ENCODE data around the gene TTLL1. TPM values are rescaled to one million over a fixed set of nuclear protein-coding genes. Genes with fewer than 3 reads are reported as not detected.

The TTLL1 gene
- total RNA-seq, 1 experiment from 2014 or later = 4.3 TPM

DNA sequence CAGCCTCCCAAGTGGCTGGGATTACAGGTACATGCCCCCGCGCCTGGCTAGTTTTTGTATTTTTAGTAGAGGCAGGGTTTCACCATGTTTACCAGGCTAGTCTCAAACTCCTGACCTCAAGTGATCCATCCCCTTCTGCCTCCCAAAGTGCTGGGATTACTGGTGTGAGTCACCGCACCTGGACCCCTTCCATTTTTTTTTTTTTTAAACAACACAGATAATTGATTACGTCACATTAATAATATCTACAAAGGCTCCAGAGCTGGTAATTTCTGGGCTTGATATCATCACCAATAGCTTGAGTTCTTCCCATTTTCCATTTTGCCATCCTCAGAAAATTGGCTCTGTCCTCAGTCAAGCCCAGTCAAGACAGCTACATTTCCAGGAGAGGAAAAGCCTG is 7.2 kb downstream of the TTLL1 start:
- ChIA-PET RAD21 (ENCODE audit: low non-redundant PET in 1 of 2, low total read pairs in 2 of 2, uncharacterized antibody in 2 of 2, unreplicated experiment in 2 of 2) (no interaction called here), POLR2A (no interaction called here), CTCF (no interaction called here)
- Histone ChIP-seq H3K4me3 (replicated peaks in 1 of 2; ENCODE audit: low read depth in 1 of 2, low read length in 2 of 2) (no peak overlapping the region), H3K4me2 (ENCODE audit: low read length) (no peak overlapping the region), H3K9me2 (ENCODE audit: insufficient read depth) (no peaks in the 10 kb centered on the region), H4K20me1 (ENCODE audit: insufficient read depth) (no peaks in the 10 kb centered on the region), H2AFZ (ENCODE audit: low read depth, low read length, poor library complexity, severe bottlenecking) (no peak overlapping the region), H3K27ac (ENCODE audit: low read depth, low read length) (no peak overlapping the region), H3K9ac (ENCODE audit: low read length) (no peak overlapping the region), H3K36me3 (ENCODE audit: control insufficient read depth in 1 of 2, insufficient read depth in 2 of 2, low read length in 2 of 2) (no peaks in the 10 kb centered on the region), H3K79me2 (ENCODE audit: insufficient read depth, low read length) (no peaks in the 10 kb centered on the region), H3K27me3 (ENCODE audit: insufficient read depth, low read length) (no peaks in the 10 kb centered on the region), H3K4me1 (ENCODE audit: control insufficient read depth in 1 of 2, insufficient read depth in 2 of 2, low read length in 2 of 2) (peaks cover 13 to 26% of the 10 kb centered on the region in 2 experiments), H3K9me3 (ENCODE audit: control insufficient read depth in 1 of 2, insufficient read depth in 1 of 2, low read depth in 1 of 2, low read length in 2 of 2) (no peaks in the 10 kb centered on the region)
- ATAC-seq = no peak
- DNase-seq (ENCODE audit: low read depth, low spot score) = no peak
- TF ChIP-seq RAD21 (IDR thresholded peaks at IDR 0.05; ENCODE audit: low read depth) = no peak
- TF ChIP-seq FOSL1 (IDR thresholded peaks at IDR 0.05; ENCODE audit: low read depth) = 0 out of 2 replicates have a peak, but pooled peaks have one; percentile 8
- TF ChIP-seq JUND (IDR thresholded peaks at IDR 0.05) = no peak
- TF ChIP-seq, protein P1, sequence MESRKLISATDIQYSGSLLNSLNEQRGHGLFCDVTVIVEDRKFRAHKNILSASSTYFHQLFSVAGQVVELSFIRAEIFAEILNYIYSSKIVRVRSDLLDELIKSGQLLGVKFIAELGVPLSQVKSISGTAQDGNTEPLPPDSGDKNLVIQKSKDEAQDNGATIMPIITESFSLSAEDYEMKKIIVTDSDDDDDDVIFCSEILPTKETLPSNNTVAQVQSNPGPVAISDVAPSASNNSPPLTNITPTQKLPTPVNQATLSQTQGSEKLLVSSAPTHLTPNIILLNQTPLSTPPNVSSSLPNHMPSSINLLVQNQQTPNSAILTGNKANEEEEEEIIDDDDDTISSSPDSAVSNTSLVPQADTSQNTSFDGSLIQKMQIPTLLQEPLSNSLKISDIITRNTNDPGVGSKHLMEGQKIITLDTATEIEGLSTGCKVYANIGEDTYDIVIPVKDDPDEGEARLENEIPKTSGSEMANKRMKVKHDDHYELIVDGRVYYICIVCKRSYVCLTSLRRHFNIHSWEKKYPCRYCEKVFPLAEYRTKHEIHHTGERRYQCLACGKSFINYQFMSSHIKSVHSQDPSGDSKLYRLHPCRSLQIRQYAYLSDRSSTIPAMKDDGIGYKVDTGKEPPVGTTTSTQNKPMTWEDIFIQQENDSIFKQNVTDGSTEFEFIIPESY (IDR thresholded peaks at IDR 0.05; ENCODE audit: extremely low read depth, insufficient replicate concordance, low read length) = no peak
- intact Hi-C loops (cut with micrococcal nuclease) = no loop called here
- BruUV-seq (replicated peaks) = no TSS peak

DNA sequence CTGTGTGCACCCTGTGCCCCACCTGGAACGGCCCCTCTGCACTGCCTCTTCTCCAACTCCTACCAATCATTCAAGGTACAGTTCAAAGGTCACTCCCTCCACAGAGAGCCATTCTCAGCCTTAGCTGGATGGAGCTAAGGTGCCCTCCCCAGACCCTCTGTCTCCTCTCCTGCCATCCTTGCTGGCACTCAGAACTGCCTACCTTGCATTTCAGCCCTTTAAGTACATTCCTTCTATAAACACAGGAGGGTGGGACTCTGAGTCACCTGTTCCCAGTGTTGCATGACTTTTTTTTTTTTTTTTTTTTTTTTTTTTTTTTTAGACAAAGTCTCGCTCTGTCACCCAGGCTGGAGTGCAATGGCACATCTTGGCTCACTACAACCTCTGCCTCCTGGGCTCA is 8.6 kb downstream of the TTLL1 start:
- intact Hi-C loops (cut with micrococcal nuclease) = no loop called here
- no peaks in the 10 kb centered on the region for H3K36me3 ChIP-seq (ENCODE audit: control insufficient read depth in 1 of 2, insufficient read depth in 2 of 2, low read length in 2 of 2)
- peak overlapping the region; percentile 48 for H3K4me2 ChIP-seq (ENCODE audit: low read length)
- H3K9me3 ChIP-seq (ENCODE audit: control insufficient read depth in 1 of 2, insufficient read depth in 1 of 2, low read depth in 1 of 2, low read length in 2 of 2) = no peaks in the 10 kb centered on the region
- no peaks in the 10 kb centered on the region for H4K20me1 ChIP-seq (ENCODE audit: insufficient read depth)
- no peak overlapping the region for H3K4me3 ChIP-seq (replicated peaks in 1 of 2; ENCODE audit: low read depth in 1 of 2, low read length in 2 of 2)
- no peaks in the 10 kb centered on the region for H3K9me2 ChIP-seq (ENCODE audit: insufficient read depth)
- no peak overlapping the region for H3K9ac ChIP-seq (ENCODE audit: low read length)
- H2AFZ ChIP-seq (ENCODE audit: low read depth, low read length, poor library complexity, severe bottlenecking) = no peak overlapping the region
- H3K4me1 ChIP-seq (ENCODE audit: control insufficient read depth in 1 of 2, insufficient read depth in 2 of 2, low read length in 2 of 2) = peaks cover 13 to 26% of the 10 kb centered on the region in 2 experiments
- no peaks in the 10 kb centered on the region for H3K27me3 ChIP-seq (ENCODE audit: insufficient read depth, low read length)
- ChIA-PET POLR2A (no interaction called here), RAD21 (ENCODE audit: low non-redundant PET in 1 of 2, low total read pairs in 2 of 2, uncharacterized antibody in 2 of 2, unreplicated experiment in 2 of 2) (no interaction called here), CTCF (no interaction called here)
- H3K27ac ChIP-seq (ENCODE audit: low read depth, low read length) = no peak overlapping the region
- peak; percentile 49 for ATAC-seq
- no TSS peak for BruUV-seq (replicated peaks)
- no peaks in the 10 kb centered on the region for H3K79me2 ChIP-seq (ENCODE audit: insufficient read depth, low read length)
- no peak for DNase-seq (ENCODE audit: low read depth, low spot score)
- TF ChIP-seq SIN3A (IDR thresholded peaks at IDR 0.05; ENCODE audit: low read depth) (no peak), SRF (IDR thresholded peaks at IDR 0.05; ENCODE audit: low read depth) (no peak), RAD21 (IDR thresholded peaks at IDR 0.05; ENCODE audit: low read depth) (no peak), POLR2AphosphoS5 (IDR thresholded peaks at IDR 0.05; ENCODE audit: low read depth, low read length) (no peak), ELF1 (IDR thresholded peaks at IDR 0.05; ENCODE audit: borderline replicate concordance, low read depth) (no peak), ZNF274 (IDR thresholded peaks at IDR 0.05; ENCODE audit: low read depth, low read length) (no peak), SP1 (IDR thresholded peaks at IDR 0.05; ENCODE audit: low read depth) (no peak), POLR2A (IDR thresholded peaks at IDR 0.05; ENCODE audit: borderline replicate concordance, extremely low read depth, insufficient read depth, insufficient read length) (no peak), EZH2 (IDR thresholded peaks at IDR 0.05) (no peak)
- TF ChIP-seq, protein P1 (IDR thresholded peaks at IDR 0.05; ENCODE audit: extremely low read depth, insufficient replicate concordance, low read length) = no peak
- TF ChIP-seq, protein P2, sequence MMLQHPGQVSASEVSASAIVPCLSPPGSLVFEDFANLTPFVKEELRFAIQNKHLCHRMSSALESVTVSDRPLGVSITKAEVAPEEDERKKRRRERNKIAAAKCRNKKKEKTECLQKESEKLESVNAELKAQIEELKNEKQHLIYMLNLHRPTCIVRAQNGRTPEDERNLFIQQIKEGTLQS (IDR thresholded peaks at IDR 0.05) = no peak
- TF ChIP-seq, protein P3, sequence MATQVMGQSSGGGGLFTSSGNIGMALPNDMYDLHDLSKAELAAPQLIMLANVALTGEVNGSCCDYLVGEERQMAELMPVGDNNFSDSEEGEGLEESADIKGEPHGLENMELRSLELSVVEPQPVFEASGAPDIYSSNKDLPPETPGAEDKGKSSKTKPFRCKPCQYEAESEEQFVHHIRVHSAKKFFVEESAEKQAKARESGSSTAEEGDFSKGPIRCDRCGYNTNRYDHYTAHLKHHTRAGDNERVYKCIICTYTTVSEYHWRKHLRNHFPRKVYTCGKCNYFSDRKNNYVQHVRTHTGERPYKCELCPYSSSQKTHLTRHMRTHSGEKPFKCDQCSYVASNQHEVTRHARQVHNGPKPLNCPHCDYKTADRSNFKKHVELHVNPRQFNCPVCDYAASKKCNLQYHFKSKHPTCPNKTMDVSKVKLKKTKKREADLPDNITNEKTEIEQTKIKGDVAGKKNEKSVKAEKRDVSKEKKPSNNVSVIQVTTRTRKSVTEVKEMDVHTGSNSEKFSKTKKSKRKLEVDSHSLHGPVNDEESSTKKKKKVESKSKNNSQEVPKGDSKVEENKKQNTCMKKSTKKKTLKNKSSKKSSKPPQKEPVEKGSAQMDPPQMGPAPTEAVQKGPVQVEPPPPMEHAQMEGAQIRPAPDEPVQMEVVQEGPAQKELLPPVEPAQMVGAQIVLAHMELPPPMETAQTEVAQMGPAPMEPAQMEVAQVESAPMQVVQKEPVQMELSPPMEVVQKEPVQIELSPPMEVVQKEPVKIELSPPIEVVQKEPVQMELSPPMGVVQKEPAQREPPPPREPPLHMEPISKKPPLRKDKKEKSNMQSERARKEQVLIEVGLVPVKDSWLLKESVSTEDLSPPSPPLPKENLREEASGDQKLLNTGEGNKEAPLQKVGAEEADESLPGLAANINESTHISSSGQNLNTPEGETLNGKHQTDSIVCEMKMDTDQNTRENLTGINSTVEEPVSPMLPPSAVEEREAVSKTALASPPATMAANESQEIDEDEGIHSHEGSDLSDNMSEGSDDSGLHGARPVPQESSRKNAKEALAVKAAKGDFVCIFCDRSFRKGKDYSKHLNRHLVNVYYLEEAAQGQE (IDR thresholded peaks at IDR 0.05; ENCODE audit: low read depth) = no peak
